NT2/D1 (cell line): ENCODE results near the gene LAMB4.

Experiments
- YY1 ChIP-seq: IDR thresholded peaks from 2 replicates; pipeline ENCODE4 v1.6.1; 2011; ENCODE audit not compliant: insufficient read length, insufficient read depth
- ZNF274 ChIP-seq: IDR thresholded peaks from 2 replicates; pipeline ENCODE4 v1.6.1; 2011; ENCODE audit warnings: mild to moderate bottlenecking, low read depth, low read length

- TF ChIP-seq ZNF274 (no peak), YY1 (no peak)
Observed at GRCh38 chr7:108094933-108095710, 35.0 kb downstream of the LAMB4 start.
